Neural progenitor cell (in vitro differentiated cells): ENCODE results near the gene USP35. TPM values are rescaled to one million over a fixed set of nuclear protein-coding genes. Genes with fewer than 3 reads are reported as not detected.

Experiments
- DNase-seq: peaks from one replicate; pipeline ENCODE4 v3.0.0-alpha.2; 2016; ENCODE audit warnings: low spot score
- H2AFZ ChIP-seq: fragments of 200-600 bp; sonication (generic); replicated peaks from 2 replicates; pipeline ENCODE4 v1.6.1; 2016; ENCODE audit warnings: antibody characterized with exemption
- H3F3A ChIP-seq: fragments of 200-600 bp; sonication (generic); 2 replicates; pipeline ENCODE4 v1.6.1; 2016; ENCODE audit warnings: antibody characterized with exemption, low read depth
- H3K27ac ChIP-seq: fragments of 200-600 bp; sonication (generic); 2 replicates; pipeline ENCODE4 v1.5.1; 2016; ENCODE audit warnings: mild to moderate bottlenecking
- H3K27me3 ChIP-seq: fragments of 200-600 bp; sonication (generic); 2 replicates; pipeline ENCODE4 v1.6.1; 2016; ENCODE audit warnings: mild to moderate bottlenecking, moderate library complexity
- H3K36me3 ChIP-seq: fragments of 200-600 bp; sonication (generic); 2 replicates; pipeline ENCODE4 v1.5.1; 2016
- H3K4me1 ChIP-seq: fragments of 200-600 bp; sonication (generic); 2 replicates; pipeline ENCODE4 v1.6.1; 2016; ENCODE audit warnings: mixed run types
- H3K4me2 ChIP-seq: fragments of 200-600 bp; sonication (generic); 2 replicates; pipeline ENCODE4 v1.6.1; 2016
- H3K4me3 ChIP-seq: fragments of 200-600 bp; sonication (generic); 2 replicates; pipeline ENCODE4 v1.5.1; 2016
- H3K79me2 ChIP-seq: fragments of 200-600 bp; sonication (generic); 2 replicates; pipeline ENCODE4 v1.6.1; 2016; ENCODE audit warnings: low read depth
- H3K9ac ChIP-seq: fragments of 200-600 bp; sonication (generic); 2 replicates; pipeline ENCODE4 v1.6.1; 2016
- H3K9me3 ChIP-seq: fragments of 200-600 bp; sonication (generic); 2 replicates; pipeline ENCODE4 v1.5.1; 2016; ENCODE audit warnings: low read depth
- H4K20me1 ChIP-seq: fragments of 200-600 bp; sonication (generic); 2 replicates; pipeline ENCODE4 v1.6.1; 2016; ENCODE audit warnings: low read depth
- H3K27ac Mint-ChIP-seq: 3 replicates; pipeline ENCODE4 v1.8.0; 2021; ENCODE audit warnings: mixed read lengths
- H3K27me3 Mint-ChIP-seq: 2 replicates; pipeline ENCODE4 v1.8.0; 2022; ENCODE audit warnings: low read depth, mild to moderate bottlenecking, inconsistent platforms, moderate library complexity, mixed read lengths; ENCODE audit not compliant: insufficient read depth
- H3K36me3 Mint-ChIP-seq: 3 replicates; pipeline ENCODE4 v1.8.0; 2021; ENCODE audit warnings: mixed read lengths
- H3K4me1 Mint-ChIP-seq: 3 replicates; pipeline ENCODE4 v1.8.0; 2021; ENCODE audit warnings: mixed read lengths
- H3K4me3 Mint-ChIP-seq: 3 replicates; pipeline ENCODE4 v1.8.0; 2021; ENCODE audit warnings: mild to moderate bottlenecking, moderate library complexity, mixed read lengths
- H3K9me3 Mint-ChIP-seq: 3 replicates; pipeline ENCODE4 v1.8.0; 2020; ENCODE audit warnings: mixed read lengths
- CTCF ChIP-seq: fragments of 200-600 bp; sonication (generic); IDR thresholded peaks from 2 replicates; pipeline ENCODE4 v1.5.1; 2017; ENCODE audit warnings: antibody characterized with exemption, mild to moderate bottlenecking
- EZH2 ChIP-seq: fragments of 200-600 bp; sonication (generic); IDR thresholded peaks from 2 replicates; pipeline ENCODE4 v1.6.1; 2017; ENCODE audit warnings: antibody characterized with exemption, mild to moderate bottlenecking, moderate library complexity
- EZH2phosphoT487 ChIP-seq: fragments of 200-600 bp; sonication (generic); IDR thresholded peaks from 2 replicates; pipeline ENCODE4 v1.6.1; 2017; ENCODE audit warnings: antibody characterized with exemption
- total RNA-seq: library from RNA; depleted of rRNA; stranded (reverse); fragments of >200 nt; gene quantifications from 2 replicates; pipeline ENCODE4 v1.2.3, GENCODE V29; 2015; ENCODE audit warnings: low replicate concordance

The USP35 gene
- total RNA-seq, 1 donor from 2014 or later = 4.2 TPM

DNA sequence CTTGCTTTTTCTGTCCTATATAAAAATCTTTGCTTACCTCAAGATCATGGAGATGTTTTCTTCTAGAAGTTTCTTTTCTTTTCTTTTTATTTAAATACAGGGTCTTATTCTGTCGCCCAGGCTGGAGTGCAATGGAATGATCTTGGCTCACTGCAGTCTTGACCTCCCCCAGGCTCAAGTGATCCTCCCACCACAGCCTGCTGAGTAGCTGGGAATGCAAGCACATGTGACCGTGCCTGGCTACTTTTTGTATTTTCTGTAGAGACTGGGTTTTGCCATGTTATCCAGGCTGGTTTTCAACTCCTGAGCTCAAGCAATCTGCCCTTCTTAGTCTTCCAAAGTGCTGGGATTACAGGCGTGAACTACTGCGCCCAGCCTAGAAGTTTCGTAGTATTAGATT, 45.3 kb downstream of the USP35 start:
- no peak for DNase-seq
- H3K79me2 ChIP-seq = no peaks in the 10 kb centered on the region
- H3K4me3 ChIP-seq = no peak overlapping the region
- peaks cover 7% of the 10 kb centered on the region for H3K36me3 ChIP-seq
- peaks cover 18% of the 10 kb centered on the region for H3K36me3 Mint-ChIP-seq
- H3K9me3 Mint-ChIP-seq = peaks cover 6% of the 10 kb centered on the region
- no peak overlapping the region for H3K27ac ChIP-seq
- H3K4me3 Mint-ChIP-seq = no peak overlapping the region
- H3K4me1 Mint-ChIP-seq = peaks cover 2% of the 10 kb centered on the region
- no peak for TF ChIP-seq EZH2phosphoT487
- TF ChIP-seq CTCF = no peak
- TF ChIP-seq EZH2 = no peak
- no peaks in the 10 kb centered on the region for H4K20me1 ChIP-seq
- no peaks in the 10 kb centered on the region for H3K4me1 ChIP-seq
- no peaks in the 10 kb centered on the region for H3K27me3 ChIP-seq
- H3K27ac Mint-ChIP-seq = no peak overlapping the region
- H3K27me3 Mint-ChIP-seq = no peaks in the 10 kb centered on the region
- no peaks in the 10 kb centered on the region for H3F3A ChIP-seq
- no peak overlapping the region for H3K9ac ChIP-seq
- H3K9me3 ChIP-seq = no peaks in the 10 kb centered on the region
- no peak overlapping the region for H3K4me2 ChIP-seq
- no peak overlapping the region for H2AFZ ChIP-seq

DNA sequence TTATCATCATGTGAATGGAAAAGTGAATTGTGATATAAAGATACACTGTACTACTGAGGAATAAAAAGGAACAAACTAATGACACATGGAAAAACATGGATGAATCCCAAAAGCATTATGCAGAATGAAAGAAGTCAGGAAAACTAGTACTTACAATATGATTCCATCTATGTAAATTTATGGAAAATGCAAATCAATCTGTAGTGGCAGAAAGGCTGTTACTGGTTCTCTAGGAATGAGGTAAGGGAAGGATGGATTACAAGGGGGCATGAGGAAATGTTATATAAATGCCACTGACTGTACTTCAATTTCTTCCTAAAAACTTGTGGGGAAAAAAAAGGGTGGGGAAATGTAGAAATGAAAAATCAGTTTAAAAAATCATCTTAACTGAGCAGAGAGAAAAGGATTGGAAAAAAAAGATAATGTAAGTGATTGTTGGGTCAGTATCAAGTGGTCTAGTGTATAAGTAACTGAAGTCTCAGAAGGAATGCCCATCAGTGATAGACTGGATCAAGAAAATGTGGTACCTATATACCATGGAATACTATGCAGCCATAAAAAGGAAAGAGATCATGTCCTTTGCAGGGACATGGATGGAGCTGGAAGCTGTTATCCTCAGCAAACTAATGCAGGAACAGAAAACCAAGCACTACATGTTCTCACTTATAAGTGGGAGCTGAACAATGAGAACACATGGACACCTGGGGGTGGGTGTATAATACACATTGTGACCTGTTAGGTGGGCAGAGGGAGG, 48.8 kb downstream of the USP35 start:
- peaks cover 16% of the 10 kb centered on the region for H3K9me3 Mint-ChIP-seq
- no peak overlapping the region for H3K27ac ChIP-seq
- no peaks in the 10 kb centered on the region for H4K20me1 ChIP-seq
- H3K4me1 Mint-ChIP-seq = peaks cover 2% of the 10 kb centered on the region
- H3K4me2 ChIP-seq = no peak overlapping the region
- H3K27me3 ChIP-seq = no peaks in the 10 kb centered on the region
- H3K36me3 ChIP-seq = peaks cover 7% of the 10 kb centered on the region
- H3K4me3 ChIP-seq = no peak overlapping the region
- no peak overlapping the region for H3K27ac Mint-ChIP-seq
- H3K79me2 ChIP-seq = no peaks in the 10 kb centered on the region
- TF ChIP-seq EZH2phosphoT487 = no peak
- TF ChIP-seq CTCF = no peak
- no peak for TF ChIP-seq EZH2
- peaks cover 29% of the 10 kb centered on the region for H3K36me3 Mint-ChIP-seq
- no peak for DNase-seq
- H3K27me3 Mint-ChIP-seq = no peaks in the 10 kb centered on the region
- H2AFZ ChIP-seq = no peak overlapping the region
- H3K9me3 ChIP-seq = no peaks in the 10 kb centered on the region
- H3K4me1 ChIP-seq = no peaks in the 10 kb centered on the region
- no peak overlapping the region for H3K9ac ChIP-seq
- no peak overlapping the region for H3K4me3 Mint-ChIP-seq
- H3F3A ChIP-seq = no peaks in the 10 kb centered on the region

DNA sequence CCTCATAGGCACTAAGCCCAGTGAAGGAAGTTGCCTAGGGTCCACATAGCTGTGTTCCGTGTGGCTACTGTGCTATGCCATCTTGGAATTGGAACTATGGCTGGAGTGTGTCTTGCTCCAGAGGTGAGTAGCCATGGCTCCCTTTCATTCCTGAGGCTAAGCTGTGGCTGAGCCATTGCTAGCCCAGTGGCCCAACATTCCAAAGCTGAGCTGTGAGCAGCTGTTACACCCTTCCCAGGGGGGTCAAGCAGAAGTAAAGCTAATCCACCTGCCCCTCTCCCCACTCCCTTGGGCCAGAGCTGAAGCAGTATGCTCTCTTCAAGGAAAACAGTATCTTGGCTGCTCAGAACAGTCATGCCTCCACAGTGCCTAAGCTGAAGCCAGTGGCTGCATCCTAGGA, 51.1 kb downstream of the USP35 start:
- no peak overlapping the region for H3K27ac ChIP-seq
- Mint-ChIP-seq H3K4me3 (no peak overlapping the region), H3K9me3 (peaks cover 23% of the 10 kb centered on the region), H3K4me1 (peaks cover 2% of the 10 kb centered on the region), H3K27me3 (no peaks in the 10 kb centered on the region), H3K27ac (no peak overlapping the region), H3K36me3 (peaks cover 32% of the 10 kb centered on the region)
- no peaks in the 10 kb centered on the region for H3K27me3 ChIP-seq
- H3K4me3 ChIP-seq = no peak overlapping the region
- H3K9ac ChIP-seq = no peak overlapping the region
- no peaks in the 10 kb centered on the region for H3K4me1 ChIP-seq
- H4K20me1 ChIP-seq = no peaks in the 10 kb centered on the region
- peak; percentile 14 for DNase-seq
- peaks cover 7% of the 10 kb centered on the region for H3K36me3 ChIP-seq
- no peak overlapping the region for H3K4me2 ChIP-seq
- no peaks in the 10 kb centered on the region for H3F3A ChIP-seq
- TF ChIP-seq CTCF (no peak), EZH2phosphoT487 (no peak), EZH2 (no peak)
- H3K9me3 ChIP-seq = no peaks in the 10 kb centered on the region
- no peak overlapping the region for H2AFZ ChIP-seq
- no peaks in the 10 kb centered on the region for H3K79me2 ChIP-seq
